C4-2B (cell line): Measurements from ENCODE around the gene KRT12.
"Not testable (repeated sequence)": the region's sequence is repeated elsewhere in the genome, so short reads cannot be mapped to it uniquely, and the experiment has no call there.

Experiments used
- H3K27ac ChIP-seq: fragments of 450-650 bp; 2 replicates; pipeline ENCODE4 v1.5.1; 2017
- ZFX ChIP-seq: fragments of 450-650 bp; IDR thresholded peaks from 2 replicates; pipeline ENCODE4 v1.6.1; 2017
- TF ChIP-seq, protein P1 (sequence below): fragments of 450-650 bp; conservative IDR thresholded peaks from 2 replicates; pipeline ENCODE4 v1.5.1; 2017; ENCODE audit warnings: mild to moderate bottlenecking

The KRT12 gene

DNA sequence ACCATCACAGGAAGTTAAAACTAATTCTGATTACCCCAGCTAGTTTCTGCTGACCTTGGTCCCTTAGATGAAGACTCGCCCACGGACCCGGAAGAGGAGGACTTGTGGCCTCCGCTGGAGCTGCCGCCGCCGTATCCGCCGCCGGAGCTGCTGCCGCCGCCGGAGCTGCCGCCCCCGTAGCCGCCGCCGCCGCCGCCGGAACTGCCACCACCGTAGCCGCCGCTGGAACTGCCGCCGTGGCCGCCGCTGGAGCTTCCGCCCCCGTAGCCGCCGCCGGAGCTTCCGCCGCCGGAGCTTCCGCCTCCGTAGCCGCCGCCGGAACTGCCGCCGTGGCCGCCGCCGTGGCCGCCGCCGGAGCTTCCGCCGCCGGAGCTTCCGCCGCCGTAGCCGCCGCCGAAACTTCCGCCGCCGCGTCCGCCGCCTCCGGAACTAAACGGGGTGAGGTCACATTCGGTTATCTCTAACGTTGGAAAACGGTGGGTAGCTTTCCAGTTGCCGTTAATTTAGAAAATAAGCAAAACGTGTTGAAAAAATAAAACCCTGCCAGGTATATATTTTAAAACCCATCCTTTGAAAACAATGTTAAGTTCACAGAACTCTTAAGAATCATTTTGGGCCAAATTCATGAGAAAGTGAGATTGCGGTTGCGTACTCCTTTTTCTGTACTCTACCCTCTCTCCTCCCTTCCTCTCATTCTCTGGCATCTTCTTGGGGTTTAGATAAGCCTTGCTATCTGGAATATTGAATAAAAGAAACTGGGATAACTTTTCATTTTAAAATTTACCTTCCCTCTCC is 48.1 kb downstream of the KRT12 start:
- no peak for TF ChIP-seq ZFX
- TF ChIP-seq, protein P1, sequence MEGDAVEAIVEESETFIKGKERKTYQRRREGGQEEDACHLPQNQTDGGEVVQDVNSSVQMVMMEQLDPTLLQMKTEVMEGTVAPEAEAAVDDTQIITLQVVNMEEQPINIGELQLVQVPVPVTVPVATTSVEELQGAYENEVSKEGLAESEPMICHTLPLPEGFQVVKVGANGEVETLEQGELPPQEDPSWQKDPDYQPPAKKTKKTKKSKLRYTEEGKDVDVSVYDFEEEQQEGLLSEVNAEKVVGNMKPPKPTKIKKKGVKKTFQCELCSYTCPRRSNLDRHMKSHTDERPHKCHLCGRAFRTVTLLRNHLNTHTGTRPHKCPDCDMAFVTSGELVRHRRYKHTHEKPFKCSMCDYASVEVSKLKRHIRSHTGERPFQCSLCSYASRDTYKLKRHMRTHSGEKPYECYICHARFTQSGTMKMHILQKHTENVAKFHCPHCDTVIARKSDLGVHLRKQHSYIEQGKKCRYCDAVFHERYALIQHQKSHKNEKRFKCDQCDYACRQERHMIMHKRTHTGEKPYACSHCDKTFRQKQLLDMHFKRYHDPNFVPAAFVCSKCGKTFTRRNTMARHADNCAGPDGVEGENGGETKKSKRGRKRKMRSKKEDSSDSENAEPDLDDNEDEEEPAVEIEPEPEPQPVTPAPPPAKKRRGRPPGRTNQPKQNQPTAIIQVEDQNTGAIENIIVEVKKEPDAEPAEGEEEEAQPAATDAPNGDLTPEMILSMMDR: no peak
- peak overlapping the region; percentile 80 for H3K27ac ChIP-seq

DNA sequence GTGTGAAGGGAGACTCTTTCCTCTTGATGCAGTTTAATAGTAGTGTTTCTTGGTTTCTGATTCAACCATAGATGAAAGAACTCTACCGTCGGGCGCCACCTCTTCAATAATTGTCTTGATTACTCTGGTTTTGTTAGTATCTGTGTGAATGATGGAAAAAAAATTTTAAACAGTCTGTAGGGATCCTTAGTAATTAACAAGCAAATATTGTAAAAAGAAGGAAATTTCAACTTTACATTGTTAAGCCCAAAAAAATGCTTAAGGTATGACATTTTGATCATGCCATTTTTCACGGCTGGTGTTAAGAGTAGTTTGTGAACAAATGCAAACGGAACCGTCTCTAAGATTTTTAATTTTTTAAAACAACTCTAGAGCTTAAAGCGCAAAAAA is 48.7 kb downstream of the KRT12 start:
- no peak for TF ChIP-seq ZFX
- peak overlapping the region; percentile 80 for H3K27ac ChIP-seq

DNA sequence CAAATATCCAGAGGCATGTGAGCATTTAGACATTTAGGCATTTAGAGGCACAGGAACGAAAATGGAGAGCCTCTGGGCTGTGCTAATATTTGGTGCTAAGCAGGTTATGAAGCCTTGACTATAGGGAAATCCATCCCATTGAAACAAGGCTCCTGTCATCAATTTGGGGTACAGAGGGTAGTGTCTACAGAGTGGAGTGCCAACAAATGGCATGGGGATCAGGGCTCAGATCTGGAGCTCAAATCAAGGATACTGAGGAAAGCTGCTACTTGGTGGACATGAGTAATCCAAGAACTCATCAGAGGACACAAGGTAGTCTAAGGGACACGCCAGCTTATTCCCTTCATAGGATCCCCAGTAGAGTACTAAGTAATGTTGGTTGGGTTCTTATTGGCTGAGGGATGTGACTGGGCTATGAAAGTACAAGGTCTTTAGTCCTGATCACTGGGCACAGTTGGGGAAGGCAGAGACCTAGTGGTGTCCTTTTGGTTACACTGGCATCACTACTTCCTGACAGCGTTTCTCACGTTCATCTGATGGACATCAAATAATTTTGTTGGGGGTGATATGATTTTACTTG is 49.8 kb downstream of the KRT12 start:
- TF ChIP-seq ZFX: no peak
- TF ChIP-seq, protein P1: no peak
- H3K27ac ChIP-seq: no peak overlapping the region

DNA sequence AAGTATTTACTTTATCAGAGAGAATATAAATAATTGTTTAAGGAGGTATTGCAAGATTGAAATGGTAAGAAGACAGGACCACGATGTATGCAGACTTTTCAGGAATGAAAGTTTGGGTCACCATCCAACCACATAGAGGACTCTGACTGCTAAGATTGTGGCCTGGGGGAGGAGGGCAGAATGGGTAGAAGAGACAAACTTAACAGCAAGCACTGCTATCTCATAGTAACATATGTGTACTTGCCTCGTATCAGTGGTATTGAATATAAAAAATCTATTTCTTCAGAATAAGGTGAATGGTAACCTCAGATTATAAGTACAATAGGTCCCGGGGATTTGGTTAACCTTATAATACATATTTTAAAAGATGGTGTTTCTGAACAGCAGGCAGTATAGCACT is 50.5 kb downstream of the KRT12 start:
- no peak for TF ChIP-seq ZFX
- TF ChIP-seq, protein P1: no peak
- H3K27ac ChIP-seq: no peak overlapping the region

DNA sequence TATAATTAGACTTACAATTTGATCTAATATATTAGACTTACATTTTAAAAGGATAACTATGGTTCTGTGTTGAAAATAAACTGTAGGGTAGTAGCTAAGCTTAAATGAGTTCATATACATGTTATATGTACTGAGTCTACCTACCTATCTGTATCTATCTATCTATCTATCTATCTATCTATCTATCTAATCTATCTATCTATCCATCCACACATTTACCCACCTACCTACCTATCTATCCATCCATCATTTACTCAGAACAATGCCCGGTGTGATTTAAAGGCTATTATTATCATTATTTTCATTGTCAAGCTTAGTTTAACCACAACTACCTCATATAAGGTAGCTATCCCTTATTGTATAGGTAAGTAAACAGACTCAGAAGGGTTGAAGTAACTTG is 51.6 kb downstream of the KRT12 start:
- TF ChIP-seq, protein P1: no peak
- TF ChIP-seq ZFX: no peak
- no peak overlapping the region for H3K27ac ChIP-seq

DNA sequence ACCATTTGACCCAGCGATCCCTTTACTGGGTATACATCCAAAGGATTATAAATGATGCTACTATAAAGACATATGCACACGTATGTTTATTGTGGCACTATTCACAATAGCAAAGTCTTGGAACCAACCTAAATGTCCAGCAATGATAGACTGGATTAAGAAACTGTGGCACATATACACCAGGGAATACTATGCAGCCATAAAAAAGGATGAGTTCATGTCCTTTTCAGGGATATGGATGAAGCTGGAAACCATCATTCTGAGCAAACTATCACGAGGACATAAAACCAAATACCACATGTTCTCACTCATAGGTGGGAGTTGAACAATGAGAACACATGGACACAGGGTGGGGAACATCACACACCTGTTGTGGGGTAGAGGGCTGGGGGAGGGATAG is 52.4 kb downstream of the KRT12 start:
- H3K27ac ChIP-seq: not testable (repeated sequence)

DNA sequence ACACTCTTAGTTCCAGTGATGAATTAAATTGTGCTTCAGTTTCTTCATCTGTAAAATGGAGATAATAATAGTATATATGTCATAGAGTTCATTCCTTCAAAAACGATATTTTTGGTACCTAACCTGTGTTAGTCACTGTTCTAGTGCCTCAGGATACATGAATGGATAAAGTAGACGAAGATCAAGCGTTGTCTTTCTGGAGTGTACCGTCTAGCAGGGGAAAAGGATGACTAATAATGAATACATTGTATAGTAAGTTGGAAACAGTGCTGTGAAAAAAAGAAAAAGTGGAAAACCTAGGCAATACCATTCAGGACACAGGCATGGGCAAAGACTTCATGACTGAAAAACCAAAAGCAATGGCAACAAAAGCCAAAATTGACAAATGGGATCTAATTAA is 53.2 kb downstream of the KRT12 start:
- no peak overlapping the region for H3K27ac ChIP-seq

DNA sequence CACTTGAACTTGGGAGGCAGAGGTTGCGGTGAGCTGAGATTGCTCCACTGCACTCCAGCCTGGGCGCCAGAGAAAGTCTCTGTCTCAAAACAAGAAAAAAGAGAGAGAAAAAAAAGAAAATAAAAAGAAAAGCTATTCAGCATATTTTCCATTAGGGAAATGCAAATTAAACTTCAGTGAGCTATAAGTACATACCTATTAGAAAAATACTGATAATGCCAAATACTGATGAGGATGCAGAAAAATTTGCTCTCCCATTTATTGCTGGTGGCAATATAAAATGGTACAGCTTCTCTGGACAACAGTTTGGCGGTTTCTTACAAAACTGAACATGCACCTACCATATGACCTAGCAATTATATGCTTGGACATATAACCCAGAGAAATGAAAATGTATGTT is 54.4 kb downstream of the KRT12 start:
- no peak for TF ChIP-seq ZFX
- TF ChIP-seq, protein P1: no peak
- H3K27ac ChIP-seq: no peak overlapping the region

More for the DNA sequence above, 53.2 kb downstream of the KRT12 start:
- no peak for TF ChIP-seq ZFX
- TF ChIP-seq, protein P1: no peak
